Measurements from ENCODE around the gene GNB1L.

DNA sequence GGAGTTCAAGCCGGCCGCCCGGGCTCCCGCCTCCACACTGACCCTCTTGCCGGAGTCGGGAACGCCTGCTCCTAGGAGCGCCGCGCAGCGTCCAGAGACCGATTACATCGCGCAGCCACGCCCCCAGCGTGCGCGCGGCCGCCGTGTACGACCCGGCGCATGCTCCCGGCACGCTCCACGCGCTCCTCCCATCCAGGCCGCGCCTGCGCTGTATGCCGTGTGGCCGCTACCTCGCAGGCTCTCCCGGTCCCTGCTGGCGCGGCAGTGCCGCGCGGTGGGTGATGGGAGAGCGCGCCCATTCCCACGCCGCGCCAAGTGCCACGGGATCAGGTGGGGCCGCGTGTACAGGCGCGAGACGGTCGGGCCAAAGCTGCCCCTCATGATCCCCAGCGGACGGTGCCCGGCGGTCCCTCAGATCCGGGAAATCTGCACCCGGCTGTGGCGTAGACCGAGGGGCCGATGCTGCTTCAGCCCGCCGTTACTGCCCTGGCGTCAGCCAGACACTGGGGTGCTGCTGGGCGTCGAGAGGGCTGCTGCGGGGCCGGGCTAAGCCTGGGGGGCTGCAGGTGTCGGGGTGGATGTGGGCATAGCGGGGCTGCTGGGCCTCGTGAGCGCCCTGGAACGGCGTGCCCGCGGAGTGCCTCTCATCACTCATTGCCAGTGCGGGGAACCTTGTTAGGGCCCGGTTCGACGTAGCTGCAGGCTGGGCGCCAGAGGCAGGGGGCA is at the start of gene GNB1L, which contains the start of gene RTL10:
- no peak for TF ChIP-seq ZNF274 (IDR thresholded peaks at IDR 0.05; ENCODE audit: low read depth, low read length)
- TF ChIP-seq YY1 (IDR thresholded peaks at IDR 0.05; ENCODE audit: insufficient read depth, insufficient read length) = no peak

All from NT2/D1 (cell line).